Activated effector memory CD4-positive, alpha-beta T cell treated with anti-CD3 and anti-CD28 coated beads, Interleukin-2, amount 50 U/mL, for 16 hours (primary cell): ENCODE measurements around the gene SSR1.
"Not testable (repeated sequence)": the region's sequence is repeated elsewhere in the genome, so short reads cannot be mapped to it uniquely, and the experiment has no call there.

Source experiments
- DNase-seq: peaks from one replicate; pipeline ENCODE4 v3.0.0-alpha.2; 2020

The SSR1 gene

DNA sequence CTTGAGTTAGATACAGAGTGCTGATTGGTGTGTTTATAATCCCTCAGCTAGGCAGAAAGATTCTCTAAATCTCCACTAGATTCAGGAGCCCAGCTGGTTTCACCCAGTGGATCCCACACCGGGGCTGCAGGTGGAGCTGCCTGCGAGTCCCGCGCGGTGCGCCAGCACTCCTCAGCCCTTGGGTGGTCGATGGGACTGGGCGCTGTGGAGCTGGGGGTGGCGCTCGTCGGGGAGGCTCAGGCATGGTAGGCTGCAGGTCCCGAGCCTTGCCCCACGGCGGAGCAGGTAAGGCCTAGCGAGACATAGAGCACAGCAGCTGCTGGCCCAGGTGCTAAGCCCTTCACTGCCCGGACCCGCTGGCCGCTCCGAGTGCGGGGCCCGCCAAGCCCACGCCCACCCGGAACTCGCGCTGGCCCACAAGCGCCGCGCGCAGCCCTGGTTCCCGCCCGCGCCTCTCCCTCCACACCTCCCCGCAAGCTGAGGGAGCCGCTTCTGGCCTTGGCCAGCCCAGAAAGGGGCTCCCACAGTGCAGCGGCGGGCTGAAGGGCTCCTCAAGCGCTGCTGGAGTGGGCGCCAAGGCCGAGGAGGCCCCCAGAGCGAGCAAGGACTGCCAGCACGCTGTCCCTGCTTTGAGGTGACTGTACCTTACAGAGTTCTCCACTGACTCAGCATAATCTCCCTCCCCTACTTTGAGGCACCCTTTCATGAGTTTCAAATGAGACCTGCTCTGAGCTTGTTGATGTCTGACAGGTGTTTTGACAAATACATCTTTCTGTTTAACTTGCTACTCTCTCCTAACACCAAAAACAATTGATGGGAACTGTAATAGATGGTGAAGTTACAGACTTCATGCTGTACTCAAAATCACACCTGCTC is 3.9 kb upstream of the SSR1 start:
- no peak for DNase-seq

- no peak for DNase-seq
Measured at GRCh38 chr6:7315948-7316365, 3.0 kb upstream of the SSR1 start.

DNA sequence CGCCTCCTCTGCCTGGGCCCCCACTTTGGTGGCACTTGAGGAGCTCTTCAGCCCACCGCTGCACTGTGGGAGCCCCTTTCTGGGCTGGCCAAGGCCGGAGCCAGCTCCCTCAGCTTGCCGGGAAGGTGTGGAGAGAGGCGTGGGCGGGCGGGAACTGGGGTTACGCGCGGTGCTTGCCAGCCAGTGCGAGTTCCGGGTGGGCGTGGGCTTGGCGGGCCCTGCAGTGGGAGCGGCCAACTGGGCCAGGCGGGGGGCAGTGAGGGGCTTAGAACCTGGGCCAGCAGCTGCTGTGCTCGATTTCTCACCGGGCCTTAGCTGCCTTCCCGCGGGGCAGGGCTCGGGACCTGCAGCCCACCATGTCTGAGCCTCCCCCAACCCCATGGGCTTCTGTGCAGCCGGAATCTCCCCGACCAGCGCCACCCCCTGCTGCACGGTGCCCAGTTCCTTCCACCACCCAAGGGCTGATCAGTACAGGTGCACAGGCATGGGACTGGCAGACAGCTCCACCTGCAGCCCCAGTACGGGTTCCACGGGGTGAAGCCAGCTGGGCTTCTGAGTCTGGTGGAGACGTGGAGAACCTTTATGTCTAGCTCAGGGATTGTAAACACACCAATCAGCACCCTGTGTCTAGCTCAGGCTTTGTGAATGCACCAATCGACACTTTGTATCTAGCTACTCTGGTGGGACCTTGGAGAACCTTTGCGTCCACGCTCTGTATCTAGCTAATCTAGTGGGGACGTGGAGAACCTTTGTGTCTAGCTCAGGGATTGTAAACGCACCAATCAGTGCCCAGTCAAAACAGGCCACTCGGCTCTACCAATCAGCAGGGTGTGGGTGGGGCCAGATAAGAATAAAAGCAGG is 2.3 kb upstream of the SSR1 start:
- DNase-seq: not testable (repeated sequence)

GRCh38 chr6:7314414-7314813 is 1.4 kb upstream of the SSR1 start:
- no peak for DNase-seq

GRCh38 chr6:7313505-7314165 is 636 bp upstream of the SSR1 start:
- no peak for DNase-seq

DNA sequence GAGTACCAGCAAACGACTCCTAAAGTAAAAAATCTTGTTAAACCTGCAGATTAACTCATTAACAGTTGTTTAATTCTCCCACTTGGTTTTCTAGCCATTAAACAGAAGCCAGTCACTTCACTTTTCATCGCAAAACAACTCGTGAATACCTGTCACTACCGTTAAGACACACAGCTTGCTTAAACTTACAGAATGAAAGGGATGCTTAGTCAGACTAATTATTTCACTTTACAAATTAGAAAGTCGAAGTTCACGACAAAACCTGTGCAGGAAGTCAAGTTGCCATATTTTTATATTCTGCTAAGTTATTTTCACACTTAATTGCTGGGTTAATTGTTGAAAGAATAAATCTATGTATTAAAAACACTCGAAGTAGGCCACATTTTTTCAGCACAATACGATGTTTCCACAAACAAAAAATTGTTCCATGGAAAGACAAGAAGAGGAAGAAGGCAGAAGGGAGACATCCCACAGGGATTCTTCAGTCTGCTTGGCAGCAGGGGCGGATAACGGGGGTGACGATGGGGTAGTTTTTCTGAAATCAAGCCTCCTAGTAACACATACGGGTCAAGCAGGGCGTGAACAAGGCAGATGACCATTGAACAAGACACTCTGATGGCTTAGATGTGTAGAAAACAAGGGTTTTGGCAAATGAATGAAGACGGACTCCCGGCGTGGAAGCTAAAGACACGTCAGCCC is 933 bp downstream of the SSR1 start:
- no peak for DNase-seq

DNA sequence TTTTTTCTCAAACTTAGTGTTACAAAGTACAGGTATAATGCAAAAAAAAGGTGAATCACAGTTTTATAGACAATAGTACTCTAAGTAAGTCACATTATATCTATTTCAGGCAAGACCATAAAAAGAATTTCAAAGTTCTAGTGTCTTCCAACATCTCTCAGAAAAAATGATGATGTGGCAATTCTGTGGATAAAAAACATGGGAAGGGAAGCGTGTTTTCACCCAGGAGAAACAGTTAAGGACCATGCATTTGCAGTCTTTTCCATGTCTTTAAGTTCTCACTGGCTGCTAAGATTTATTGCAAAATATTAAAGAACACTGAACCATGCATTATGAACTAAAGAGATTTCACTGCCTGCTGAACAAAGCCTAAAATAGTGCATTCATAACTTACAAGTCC is 1.8 kb downstream of the SSR1 start:
- no peak for DNase-seq

GRCh38 chr6:7309050-7309449 is 3.9 kb downstream of the SSR1 start:
- DNase-seq: no peak

- no peak for DNase-seq
Measured at GRCh38 chr6:7307533-7307932, 5.5 kb downstream of the SSR1 start.

- no peak for DNase-seq
Measured at GRCh38 chr6:7304821-7305220, 8.2 kb downstream of the SSR1 start.

DNA sequence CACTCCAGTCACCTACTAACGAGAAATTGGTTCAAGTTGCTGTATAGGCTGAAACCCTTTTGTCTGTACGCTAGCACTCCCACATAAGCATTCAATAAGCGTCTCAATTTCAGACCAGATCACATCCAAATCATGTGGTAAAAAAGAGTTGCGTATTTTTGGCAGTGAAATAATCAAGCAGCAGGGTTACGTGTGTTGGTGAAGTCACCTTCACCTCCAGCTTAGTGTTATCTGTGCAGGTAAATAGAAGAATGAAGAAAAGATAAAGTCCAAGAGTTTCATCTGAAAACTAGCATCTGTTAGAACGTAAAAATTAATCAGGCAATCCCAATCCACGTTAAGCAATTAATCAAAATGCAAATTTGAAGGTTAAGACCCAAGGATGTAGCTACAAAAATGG is 11.3 kb downstream of the SSR1 start:
- DNase-seq: no peak

DNA sequence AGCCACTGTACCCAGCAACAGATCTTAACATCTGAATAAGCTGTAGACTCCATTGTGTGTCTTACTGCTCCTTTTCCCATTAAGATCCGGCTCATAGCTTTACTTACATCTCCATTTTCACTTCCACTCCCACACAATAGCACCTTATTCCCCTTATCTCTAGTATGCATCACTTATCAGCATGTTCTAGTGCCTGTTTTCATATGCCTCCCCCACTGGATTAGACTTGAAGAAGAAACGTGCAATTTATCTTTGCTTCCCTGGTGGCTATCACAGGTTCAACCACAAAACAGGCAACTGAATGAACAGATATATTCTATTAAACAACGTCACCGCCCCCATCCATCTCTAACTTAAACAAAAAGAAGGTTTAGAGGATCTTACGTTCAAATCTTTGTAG is 12.1 kb downstream of the SSR1 start:
- no peak for DNase-seq

- DNase-seq: no peak
Measured at GRCh38 chr6:7298113-7298512, 14.9 kb downstream of the SSR1 start.

- no peak for DNase-seq
Measured at GRCh38 chr6:7296602-7297001, 16.4 kb downstream of the SSR1 start.

- DNase-seq: no peak
Measured at GRCh38 chr6:7295916-7296315, 17.1 kb downstream of the SSR1 start.

DNA sequence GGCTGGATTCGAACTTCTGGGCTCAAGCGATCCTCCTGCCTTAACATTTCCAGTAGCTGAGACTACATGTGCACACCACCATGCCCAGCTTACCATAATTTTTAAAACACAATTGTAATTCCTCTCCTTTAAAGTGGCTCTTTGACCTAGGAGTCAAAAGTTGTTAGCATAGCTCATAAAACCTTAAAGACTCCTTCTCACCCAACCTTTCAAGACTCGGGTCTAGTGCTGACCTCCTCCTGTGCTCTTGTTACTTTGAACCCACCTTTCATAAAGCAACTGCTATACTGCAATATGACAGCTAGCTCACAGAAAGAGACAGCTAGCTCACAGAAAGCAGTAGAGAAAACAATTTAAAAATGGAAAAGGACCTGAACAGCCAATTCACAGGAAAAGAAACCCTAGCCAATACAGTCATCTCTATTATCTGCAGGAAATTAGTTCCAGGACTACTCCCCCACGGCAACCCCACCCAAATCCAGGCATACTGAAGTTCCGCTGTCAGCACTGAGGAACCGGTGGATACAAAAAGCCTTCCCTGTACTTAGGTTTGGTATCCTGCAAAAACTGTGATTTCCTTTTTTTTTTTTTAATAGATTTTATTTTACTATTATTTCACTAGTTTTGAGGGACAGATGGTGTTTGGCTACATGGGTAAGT is 20.3 kb downstream of the SSR1 start:
- DNase-seq: no peak

DNA sequence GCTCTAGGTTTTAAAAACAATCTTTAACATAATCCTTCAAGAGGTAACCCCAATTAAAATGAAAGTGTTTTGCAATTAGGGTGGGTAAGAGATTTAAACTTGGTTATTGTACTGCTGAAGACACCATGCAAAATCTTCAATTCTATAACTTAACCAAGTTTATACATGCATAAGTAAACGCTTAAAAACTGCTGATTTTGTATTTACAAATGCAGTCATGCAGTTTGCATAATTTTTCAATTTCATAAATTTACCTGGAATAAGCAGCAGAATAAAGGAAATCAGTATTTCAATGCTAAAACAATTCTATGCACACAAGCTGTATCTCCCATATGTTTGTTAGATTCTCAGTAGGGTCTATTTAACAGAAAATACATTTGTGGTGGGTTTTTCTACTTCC is 22.9 kb downstream of the SSR1 start:
- DNase-seq: no peak

DNA sequence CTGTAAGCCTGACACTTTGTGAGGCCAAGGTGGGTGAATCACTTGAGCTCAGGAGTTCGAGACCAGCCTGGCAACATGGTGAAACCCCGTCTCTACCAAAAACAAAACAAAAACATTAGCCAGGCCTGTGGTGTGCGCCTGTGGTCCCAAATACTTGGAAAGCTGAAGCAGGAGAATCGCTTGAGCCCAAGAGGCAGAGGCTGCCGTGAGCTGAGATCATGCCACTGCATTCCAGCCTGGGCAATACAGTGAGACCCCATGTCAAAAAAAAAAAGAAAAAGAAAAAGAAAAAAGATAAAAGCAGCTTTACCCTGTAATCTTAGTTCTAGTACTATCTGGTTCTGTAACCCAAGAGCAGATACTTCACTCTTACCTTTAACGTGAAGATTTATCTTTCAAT is 27.6 kb downstream of the SSR1 start:
- no peak for DNase-seq

- DNase-seq: no peak
Measured at GRCh38 chr6:7283676-7284075, 29.3 kb downstream of the SSR1 start.

- DNase-seq: no peak
Measured at GRCh38 chr6:7282097-7282906, 30.7 kb downstream of the SSR1 start.

- DNase-seq: no peak
Measured at GRCh38 chr6:7276199-7276524, 36.8 kb downstream of the SSR1 start.

DNA sequence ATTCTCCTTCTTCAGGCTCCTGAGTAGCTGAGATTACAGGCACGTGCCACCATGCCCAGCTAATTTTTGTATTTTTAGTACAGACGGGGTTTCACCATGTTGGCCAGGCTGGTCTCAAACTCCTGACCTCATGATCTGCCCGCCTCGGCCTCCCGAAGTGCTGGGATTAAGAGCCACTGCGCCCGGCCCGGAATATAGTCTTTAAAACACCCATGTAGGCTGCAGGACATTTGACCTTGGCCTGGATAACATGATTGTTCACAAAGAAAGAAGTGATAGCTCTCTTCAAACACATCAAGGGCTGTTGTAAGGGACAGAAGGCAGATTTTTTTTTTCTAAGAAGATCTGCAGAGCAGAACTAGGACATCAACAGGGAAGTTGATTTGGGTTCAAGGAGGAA is 38.5 kb downstream of the SSR1 start:
- DNase-seq: not testable (repeated sequence)
